Lower leg skin (tissue), 3 donors: ENCODE results near the gene EME2.

Experiments
- POLR2A ChIP-seq, 2 donors: fragments of 450-650 bp; IDR thresholded peaks; one replicate each; pipeline ENCODE4 v1.6.1; 2016 to 2017; ENCODE audit warnings: antibody characterized with exemption in 2 of 2, mild to moderate bottlenecking in 1 of 2, moderate library complexity in 1 of 2
- TF ChIP-seq, protein P1 (sequence below), 3 donors: fragments of 450-650 bp; IDR thresholded peaks; one replicate each; pipeline ENCODE4 v1.5.1; 2016; ENCODE audit warnings: antibody characterized with exemption in 3 of 3, mild to moderate bottlenecking in 3 of 3, moderate library complexity in 2 of 3

GRCh38 chr16:1784977-1785845 is 12.6 kb downstream of the EME2 start:
- TF ChIP-seq, protein P1, sequence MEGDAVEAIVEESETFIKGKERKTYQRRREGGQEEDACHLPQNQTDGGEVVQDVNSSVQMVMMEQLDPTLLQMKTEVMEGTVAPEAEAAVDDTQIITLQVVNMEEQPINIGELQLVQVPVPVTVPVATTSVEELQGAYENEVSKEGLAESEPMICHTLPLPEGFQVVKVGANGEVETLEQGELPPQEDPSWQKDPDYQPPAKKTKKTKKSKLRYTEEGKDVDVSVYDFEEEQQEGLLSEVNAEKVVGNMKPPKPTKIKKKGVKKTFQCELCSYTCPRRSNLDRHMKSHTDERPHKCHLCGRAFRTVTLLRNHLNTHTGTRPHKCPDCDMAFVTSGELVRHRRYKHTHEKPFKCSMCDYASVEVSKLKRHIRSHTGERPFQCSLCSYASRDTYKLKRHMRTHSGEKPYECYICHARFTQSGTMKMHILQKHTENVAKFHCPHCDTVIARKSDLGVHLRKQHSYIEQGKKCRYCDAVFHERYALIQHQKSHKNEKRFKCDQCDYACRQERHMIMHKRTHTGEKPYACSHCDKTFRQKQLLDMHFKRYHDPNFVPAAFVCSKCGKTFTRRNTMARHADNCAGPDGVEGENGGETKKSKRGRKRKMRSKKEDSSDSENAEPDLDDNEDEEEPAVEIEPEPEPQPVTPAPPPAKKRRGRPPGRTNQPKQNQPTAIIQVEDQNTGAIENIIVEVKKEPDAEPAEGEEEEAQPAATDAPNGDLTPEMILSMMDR (IDR thresholded peaks at IDR 0.05): no peak
- no peak for TF ChIP-seq POLR2A (IDR thresholded peaks at IDR 0.05)
